ENCODE data around the gene YBX2.

YBX2 gene

DNA sequence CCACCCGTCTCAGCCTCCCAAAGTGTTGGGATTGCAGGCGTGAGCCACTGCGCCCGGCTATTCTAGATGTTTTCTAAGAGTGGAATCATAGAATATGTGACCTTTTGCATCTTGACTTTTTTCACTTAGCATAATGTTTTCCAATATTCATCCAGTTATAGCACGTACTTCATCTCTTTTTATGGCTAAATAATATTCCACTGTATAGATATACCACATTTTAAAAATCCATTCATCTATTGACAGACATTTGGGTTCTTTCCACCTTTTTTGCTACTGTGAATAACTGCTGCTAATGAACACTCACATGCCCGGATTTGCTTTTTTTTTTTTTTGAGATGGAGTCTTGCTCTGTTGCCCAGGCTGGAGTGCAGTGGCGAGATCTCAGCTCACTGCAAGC, 9.7 kb upstream of the YBX2 start:
- in situ Hi-C loops (cut with HindIII; ENCODE audit: low sequenced_read_pairs), result no loop called here

DNA sequence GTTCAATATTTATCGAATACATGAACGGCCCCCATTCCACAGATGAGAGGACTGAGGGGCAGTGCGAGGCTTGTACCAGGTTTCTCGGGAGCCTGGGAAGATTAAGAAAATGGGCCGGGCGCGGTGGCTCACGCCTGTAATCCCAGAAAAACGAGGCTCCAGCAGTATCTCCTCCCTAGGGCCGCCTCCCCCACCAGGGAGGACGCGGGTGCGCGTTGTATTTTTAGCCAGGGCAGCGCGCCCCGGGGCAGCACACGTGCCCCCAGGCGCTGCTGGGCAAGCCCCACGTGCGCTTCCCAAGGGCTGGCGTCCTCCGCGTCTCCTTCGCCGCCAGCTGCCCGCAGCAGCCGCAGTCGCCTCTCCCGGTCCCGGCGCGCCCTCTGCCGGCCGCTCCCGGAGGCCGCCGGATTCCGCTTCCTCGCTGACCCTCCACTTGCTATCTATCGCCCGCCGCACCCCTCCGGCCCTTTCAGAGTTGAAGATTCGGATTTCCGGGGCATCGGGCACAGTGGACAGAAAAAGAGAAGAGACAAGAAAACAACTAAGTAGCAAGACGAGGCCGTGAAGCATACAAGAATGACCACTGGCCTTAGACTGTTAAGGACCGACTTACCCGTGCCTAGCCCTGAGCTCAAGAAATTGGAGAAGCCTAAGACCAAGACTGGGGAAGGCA, 1.9 kb upstream of the YBX2 start:
- in situ Hi-C loops (cut with HindIII; ENCODE audit: low sequenced_read_pairs), result no loop called here

DNA sequence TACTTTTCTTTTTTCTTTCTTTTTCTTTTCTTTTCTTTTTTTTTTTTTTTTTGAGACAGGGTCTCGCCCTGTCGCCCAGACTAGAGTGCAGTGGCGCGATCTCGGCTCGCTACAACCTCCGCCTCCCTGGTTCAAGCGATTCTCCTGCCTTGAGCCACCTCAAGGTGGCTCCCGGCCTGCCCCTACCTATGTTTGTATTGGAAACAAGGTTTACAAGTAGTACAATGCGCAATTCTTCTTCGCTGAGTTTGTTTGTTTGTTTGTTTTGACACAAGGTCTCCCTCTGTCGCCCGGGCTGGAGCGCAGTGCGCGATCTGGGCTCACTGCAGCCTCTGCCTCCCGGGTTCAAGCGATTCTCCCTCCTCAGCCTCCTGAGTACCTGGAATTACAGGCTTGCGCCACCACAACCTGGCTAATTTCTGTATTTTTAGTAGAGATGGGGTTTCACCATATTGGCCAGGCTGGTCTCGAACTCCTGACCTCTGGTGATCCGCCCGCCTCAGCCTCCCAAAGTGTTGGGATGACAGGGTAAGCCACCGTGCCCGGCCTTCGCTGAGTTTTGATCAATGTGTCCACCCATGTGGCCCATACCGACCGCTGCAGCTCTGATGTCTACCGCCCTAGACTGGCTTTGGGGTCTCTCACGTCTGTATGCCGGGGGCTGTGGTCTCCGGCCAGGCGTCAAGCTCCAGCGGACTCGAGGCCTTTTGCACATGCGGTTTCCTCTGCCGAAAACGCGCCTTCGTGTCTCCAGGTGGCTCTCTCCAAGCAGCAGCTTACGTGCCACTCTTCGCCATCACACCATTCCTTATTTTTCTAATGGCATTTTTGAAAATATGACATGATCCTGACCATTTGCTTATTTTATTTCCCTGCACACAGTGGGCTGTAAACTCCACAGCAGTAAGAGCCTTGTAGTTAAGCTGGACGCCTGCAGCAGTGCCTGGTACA, 1.1 kb upstream of the YBX2 start:
- in situ Hi-C loops (cut with HindIII; ENCODE audit: low sequenced_read_pairs), result no loop called here

DNA sequence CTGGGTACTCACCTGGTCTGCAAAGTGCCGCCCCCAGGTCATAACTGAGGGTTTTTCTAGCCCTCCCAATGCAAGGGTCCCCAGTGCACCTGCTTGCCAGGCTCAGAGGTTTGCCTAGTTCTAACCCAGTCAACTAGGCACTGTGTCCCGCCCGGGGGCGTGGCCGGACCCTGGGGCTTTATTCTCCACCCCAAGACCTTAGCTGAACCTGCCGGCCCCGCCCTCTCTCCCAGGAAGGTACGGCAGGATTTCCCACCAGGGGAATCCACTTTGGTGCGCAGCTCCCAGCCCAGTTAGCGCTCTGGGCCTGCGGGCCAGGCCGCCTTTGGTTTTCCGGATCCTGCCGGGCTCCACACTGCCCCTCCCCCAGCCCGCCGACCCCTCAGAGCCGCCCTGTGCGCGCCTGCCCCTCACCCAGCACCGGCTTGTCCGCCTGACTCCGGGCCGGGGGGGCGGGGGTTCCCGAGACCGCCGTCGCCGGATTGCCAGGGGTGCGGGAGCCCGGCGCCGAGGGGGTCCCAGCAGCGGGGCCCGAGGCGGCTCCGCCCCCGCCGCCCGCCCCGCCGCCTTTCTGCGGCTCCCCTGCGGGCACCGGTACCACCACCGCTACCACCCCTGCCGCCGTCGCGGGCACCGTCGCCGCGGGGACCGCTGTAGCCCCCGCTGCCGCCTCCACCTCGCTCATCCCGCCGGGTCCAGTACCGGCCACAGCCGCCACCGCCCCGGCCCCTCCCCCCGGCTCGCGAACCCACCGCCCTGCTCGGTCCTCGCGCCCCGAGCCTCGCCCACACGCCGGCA, 424 bp downstream of the YBX2 start:
- in situ Hi-C loops (cut with HindIII; ENCODE audit: low sequenced_read_pairs), result no loop called here

DNA sequence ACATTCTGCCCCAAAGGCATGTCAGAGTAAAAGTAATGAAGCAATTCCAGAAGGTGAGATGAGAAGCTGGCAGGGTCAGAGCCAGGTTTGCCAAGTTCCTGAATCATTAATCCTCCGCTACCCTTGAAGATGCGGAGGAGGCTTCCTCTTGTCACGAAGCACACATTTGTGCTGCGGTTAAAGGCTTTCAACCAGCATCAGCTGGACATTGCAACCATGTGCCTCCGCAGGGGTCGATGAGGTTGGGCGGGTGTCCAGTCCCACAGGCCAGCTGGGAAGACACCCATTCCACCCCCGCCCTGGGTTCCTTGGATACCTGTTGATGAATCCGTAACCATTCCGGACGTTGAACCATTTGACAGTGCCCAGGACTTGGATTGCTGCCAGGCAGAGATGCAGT, 1.3 kb downstream of the YBX2 start:
- in situ Hi-C loops (cut with HindIII; ENCODE audit: low sequenced_read_pairs), result no loop called here

DNA sequence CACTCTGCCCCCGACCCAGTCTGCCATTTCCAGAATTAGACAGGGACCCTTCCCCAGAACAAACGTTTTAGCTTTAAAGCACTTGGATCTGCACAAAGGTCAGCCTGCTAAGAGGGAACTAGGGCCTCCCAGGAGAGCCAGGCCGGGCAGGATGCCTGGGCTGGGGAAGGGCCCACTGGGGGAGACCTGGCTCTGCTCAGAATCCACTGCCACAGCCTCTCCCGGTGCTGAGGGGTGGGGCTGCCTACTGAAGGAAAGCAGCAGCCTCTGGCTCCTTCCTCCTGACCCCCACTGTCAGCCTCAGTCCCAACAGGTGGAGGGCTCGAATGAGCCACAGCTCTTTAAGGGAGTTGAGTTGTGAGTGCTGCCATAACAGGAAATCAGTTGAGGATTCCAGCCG, 1.7 kb downstream of the YBX2 start:
- in situ Hi-C loops (cut with HindIII; ENCODE audit: low sequenced_read_pairs), result no loop called here

DNA sequence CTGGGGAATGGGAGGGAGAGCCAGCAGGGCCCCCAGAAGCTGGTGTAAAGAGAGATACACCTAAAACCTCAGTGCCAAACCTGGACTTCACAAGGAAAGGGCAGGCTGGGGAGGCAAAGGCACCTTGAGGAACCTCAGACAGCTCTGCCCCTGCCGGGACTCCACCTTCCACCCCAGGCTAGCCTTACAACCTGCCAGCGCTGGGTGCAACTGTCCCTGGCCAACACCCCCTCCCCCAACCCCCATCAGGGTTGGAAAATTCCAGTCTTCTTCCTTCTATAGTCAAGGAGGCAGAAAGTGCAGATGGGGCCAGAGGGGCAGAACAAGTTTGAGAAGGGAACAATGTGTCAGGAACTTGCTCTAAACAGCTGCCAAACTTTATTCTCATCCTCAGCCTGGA, 2.2 kb downstream of the YBX2 start:
- in situ Hi-C loops (cut with HindIII; ENCODE audit: low sequenced_read_pairs), result no loop called here

DNA sequence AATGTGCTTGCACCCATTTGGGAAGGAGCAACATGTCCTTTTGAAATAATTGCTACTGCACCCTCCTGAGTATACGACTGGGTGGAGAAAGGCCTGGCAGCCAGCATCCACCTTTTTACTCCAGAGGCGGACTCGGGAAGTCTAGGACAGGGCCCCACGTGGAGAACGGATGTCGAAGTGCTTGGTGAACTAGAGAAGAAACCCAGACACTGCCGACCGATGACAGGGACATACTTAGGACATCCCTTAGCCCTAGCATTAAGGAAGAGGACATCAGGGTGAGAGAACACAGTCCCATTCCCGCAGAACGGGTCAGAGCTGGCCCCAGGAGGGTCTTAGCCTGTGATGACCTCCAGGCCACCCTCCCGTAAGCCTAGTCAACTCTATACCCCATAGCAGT, 3.8 kb downstream of the YBX2 start:
- in situ Hi-C loops (cut with HindIII; ENCODE audit: low sequenced_read_pairs), result no loop called here

DNA sequence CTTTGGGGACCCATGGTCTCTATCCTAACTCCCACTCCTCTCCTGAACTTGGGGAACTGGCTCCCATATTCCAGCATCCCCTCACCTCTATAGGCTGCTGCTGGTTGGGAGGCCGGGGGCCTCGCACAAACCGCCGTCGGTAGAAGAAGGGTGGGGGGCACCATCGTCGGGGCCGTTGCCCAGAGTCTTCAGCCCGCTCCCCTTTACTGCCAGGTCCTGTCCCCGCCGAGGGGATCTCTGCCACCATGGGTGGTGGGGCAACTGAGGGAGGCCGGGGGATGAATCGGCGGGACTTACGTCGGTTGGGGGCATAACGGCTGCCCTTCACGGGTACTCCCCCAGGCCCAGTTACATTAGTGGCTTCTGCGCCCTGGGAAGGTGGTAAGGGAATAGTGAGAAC, 4.3 kb downstream of the YBX2 start:
- in situ Hi-C loops (cut with HindIII; ENCODE audit: low sequenced_read_pairs), result no loop called here

DNA sequence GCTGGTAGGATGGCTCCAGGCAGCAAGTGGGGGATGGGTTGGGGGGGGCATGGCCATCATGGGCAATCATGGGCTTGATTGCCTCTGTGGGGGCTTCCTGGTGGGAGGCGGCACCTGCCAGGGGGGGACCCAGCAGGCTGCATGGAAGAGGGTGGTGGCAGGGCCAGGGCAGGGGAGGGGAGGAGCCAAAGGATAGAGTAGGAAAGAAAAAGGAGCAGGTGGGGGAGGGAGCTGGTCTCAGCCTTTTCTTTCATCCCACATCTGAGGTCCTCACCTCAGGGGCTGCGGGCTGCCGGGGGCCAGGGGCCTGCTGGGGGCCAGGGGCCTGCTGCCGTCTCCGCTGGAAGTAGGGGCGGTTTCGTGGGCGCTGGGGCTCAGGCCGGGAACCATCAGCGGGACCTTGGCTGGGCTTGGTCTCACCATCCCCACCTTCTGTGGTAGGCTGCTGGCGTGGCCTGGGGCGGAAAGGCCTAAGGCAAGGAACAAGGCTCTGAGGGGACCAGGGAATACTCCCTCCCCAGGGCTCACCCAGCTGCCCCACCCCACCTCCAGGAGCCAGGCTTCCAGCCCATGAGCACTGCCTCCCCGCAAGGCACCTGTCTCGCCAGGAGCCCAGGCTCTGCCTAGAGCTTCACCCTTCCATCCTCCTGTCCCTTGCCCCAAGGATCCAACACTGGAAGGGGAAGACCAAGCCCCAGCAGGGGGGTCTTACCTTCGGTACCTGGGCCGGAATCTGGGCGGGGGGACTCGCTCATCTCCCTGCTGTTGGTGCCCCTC, 5.0 kb downstream of the YBX2 start:
- in situ Hi-C loops (cut with HindIII; ENCODE audit: low sequenced_read_pairs), result no loop called here

DNA sequence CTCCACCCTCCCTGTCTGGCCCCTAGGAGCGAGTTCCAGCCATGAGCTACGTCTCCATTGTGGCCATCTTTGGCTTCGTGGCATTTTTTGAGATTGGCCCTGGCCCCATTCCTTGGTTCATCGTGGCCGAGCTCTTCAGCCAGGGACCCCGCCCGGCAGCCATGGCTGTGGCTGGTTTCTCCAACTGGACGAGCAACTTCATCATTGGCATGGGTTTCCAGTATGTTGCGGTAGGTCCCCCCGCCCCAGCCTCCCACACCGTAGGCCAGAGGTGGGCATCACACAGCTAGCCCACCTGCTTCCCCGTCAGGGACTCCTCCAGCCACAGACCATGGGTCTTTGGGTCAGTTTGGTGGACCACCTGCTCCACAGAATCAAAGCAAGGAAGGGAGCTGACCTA, 8.8 kb downstream of the YBX2 start:
- in situ Hi-C loops (cut with HindIII; ENCODE audit: low sequenced_read_pairs), result no loop called here

DNA sequence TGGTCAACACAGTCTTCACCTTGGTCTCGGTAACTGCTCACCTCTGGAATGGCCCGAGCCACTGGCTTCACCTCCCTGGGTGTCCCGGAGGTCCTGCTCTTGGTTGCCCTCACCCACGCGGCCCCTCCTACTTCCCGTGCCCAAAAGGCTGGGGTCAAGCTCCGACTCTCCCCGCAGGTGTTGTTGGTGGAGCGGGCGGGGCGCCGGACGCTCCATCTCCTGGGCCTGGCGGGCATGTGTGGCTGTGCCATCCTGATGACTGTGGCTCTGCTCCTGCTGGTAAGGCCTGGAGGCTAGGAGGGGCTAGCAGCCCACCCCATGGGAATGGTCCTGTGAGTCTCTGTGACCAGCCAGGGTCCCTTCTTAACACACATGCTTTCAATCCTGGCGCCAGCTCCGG, 9.5 kb downstream of the YBX2 start:
- in situ Hi-C loops (cut with HindIII; ENCODE audit: low sequenced_read_pairs), result no loop called here

DNA sequence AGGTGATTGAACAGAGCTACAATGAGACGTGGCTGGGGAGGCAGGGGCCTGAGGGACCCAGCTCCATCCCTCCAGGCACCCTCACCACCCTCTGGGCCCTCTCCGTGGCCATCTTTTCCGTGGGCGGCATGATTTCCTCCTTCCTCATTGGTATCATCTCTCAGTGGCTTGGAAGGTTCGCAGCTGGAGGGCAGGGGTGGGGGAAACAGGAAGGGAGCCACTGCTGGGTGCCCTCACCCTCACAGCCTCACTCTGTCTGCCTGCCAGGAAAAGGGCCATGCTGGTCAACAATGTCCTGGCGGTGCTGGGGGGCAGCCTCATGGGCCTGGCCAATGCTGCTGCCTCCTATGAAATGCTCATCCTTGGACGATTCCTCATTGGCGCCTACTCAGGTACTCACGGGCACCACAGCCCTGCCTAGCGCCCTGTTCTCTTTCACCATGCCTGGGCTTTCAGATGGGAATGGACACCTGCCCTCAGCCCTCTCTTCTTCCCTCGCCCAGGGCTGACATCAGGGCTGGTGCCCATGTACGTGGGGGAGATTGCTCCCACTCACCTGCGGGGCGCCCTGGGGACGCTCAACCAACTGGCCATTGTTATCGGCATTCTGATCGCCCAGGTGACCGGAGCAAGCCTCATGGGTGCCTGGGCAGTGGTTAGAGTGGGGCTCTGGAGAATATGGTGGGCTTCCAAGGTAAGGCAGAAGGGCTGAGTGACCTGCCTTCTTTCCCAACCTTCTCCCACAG, 10.8 kb downstream of the YBX2 start:
- in situ Hi-C loops (cut with HindIII; ENCODE audit: low sequenced_read_pairs), result no loop called here

DNA sequence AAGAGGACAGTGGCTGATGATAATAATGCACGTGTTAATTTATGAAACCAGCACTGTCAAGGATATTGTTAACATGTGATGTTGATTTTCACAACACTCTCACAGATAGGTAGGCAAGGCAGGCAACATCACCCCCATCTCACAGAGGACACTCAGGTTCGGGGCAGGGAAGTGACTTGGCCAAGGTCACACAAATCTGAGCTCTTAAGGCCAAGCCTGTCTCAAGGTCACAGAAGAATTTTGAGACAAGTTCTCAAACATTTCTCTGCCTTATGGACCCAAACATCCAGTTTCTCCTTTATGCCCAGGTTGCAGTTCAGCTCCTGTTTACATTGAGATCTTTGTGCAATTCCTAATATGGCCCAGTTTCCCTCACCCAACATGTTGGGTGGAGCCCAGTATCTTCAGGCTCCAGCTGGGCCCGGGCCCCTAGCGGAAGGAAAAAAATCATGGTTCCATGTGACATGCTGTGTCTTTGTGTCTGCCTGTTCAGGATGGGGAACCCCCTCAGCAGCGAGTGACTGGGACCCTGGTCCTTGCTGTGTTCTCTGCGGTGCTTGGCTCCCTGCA, 11.6 kb downstream of the YBX2 start:
- in situ Hi-C loops (cut with HindIII; ENCODE audit: low sequenced_read_pairs), result no loop called here

DNA sequence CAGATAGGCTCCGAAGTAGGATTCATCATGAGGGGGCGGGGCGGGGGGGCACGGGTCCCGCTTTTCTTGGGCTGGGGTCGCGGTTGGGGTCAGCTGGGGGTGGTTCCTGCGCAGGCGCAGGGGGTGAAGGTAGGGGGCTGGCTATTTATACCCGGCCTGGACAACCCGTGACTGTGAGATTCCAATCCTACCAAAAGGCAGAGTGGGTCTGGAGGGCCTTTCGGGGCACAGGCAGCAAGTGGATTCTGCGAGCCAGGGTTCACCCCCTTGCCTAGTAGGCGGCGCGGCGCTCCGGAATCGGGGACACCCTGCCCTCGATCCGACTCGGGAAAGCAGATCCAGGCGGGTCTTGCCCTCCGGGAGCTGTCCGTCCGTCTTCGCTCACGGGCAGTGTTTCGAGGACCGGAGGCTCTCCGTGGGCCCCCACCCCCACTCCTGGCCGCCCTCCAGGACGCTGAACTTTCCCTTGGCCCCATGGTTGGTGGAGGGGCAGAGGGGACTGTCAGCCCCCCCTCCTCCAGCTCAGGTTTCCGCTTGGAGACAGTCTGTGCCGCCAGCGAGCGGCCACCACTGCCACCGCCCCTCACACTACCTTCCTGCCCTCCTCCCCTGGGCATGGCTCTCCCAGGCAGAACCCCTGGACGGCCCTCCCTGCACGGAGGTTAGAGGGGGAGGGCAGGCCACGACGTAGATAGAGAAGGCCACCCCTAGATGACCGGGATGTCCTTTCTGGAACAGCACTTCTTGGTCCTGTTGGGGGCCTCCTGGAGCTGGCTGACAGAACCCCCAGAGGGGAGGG, 12.3 kb downstream of the YBX2 start:
- in situ Hi-C loops (cut with HindIII; ENCODE audit: low sequenced_read_pairs), result no loop called here

DNA sequence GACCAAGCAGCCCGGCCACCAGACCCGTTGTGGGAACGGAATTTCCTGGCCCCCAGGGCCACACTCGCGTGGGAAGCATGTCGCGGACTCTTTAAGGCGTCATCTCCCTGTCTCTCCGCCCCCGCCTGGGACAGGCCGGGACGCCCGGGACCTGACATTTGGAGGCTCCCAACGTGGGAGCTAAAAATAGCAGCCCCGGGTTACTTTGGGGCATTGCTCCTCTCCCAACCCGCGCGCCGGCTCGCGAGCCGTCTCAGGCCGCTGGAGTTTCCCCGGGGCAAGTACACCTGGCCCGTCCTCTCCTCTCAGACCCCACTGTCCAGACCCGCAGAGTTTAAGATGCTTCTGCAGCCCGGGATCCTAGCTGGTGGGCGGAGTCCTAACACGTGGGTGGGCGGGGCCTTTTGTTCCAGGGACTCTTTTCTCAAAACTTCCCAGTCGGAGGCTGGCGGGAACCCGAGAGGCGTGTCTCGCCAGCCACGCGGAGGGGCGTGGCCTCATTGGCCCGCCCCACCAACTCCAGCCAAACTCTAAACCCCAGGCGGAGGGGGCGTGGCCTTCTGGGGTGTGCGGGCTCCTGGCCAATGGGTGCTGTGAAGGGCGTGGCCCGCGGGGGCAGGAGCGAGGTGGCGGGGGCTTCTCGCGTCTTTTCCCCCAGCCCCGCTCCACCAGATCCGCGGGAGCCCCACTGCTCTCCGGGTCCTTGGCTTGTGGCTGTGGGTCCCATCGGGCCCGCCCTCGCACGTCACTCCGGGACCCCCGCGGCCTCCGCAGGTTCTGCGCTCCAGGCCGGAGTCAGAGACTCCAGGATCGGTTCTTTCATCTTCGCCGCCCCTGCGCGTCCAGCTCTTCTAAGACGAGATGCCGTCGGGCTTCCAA, 13.1 kb downstream of the YBX2 start, which contains the start of gene SLC2A4:
SLC2A4 (plus strand) TSS at position 645 of the 879 bp plus-strand sequence; CDS start at position 862, 217 bp downstream.
- in situ Hi-C loops (cut with HindIII; ENCODE audit: low sequenced_read_pairs), result no loop called here

DNA sequence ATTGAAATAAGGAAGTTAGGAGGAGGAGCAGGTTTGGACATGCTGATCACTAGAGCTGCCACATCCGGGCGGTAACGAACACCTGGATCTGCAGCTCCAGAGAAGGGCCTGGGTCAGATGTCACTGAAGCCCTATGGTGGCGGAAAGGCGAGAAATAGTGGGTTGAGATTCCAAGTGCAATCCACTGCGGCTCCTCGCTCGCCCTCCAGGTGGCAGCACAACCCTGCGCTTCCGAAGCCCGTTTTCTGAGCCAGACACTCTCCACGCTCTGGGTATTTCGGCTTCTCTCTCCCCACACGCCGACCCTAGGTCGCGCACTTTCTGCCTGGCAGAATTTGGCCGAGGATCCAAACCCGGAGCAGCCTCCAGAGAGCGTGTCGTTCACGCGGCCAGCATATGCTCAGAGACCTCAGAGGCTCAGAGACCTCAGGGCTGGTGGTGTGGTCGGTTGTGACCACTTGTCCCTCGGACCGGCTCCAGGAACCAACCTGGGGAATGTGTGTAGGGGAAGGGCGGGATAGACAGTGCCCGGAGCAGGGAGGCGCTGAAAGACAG, 13.8 kb downstream of the YBX2 start:
- in situ Hi-C loops (cut with HindIII; ENCODE audit: low sequenced_read_pairs), result no loop called here

DNA sequence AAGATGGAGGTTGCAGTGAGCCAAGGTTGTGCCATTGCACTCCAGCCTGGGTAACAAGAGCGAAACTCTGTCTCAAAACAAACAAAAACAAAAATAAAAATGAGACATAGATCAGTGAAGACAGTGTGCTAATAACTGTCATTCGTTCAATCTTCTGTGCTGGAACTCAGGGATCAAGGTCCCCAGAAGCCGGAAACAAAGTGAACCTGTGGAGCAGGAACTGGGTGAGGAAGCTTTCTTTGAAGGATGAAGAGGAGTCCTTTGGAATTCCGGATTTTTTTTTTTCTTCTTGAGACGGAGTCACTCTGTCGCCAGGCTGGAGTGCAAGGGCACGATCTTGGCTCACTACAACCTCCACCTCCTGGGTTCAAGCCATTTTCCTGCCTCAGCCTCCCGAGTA, 15.0 kb downstream of the YBX2 start:
- in situ Hi-C loops (cut with HindIII; ENCODE audit: low sequenced_read_pairs), result no loop called here

Data from DLD1 (cell line).